ENCODE measurements around the gene RETREG2. TPM values are rescaled to one million over a fixed set of nuclear protein-coding genes. Genes with fewer than 3 reads are reported as not detected.

Gene RETREG2
- total RNA-seq, 1 experiment from 2014 or later, result 69.7 TPM

DNA sequence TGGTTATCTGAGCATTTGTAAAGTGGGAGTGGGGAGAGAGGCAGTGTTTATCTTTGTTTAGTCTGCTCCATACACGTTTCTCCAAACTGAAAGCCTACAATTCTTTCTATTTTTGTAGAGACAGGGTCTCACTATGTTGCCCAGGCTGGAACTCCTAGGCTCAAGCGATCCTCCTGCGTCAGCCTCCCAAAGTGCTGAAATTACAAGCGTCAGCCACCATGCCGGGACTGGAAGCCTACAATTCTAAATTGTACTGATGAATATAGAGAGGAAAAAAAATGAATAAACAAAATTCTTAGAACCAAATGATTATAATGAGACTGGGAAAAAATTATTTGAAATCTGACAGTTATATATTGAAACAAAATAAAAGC is 27.1 kb downstream of the RETREG2 start:
- CTCF ChIA-PET, result no interaction called here
- TF ChIP-seq, protein P1, sequence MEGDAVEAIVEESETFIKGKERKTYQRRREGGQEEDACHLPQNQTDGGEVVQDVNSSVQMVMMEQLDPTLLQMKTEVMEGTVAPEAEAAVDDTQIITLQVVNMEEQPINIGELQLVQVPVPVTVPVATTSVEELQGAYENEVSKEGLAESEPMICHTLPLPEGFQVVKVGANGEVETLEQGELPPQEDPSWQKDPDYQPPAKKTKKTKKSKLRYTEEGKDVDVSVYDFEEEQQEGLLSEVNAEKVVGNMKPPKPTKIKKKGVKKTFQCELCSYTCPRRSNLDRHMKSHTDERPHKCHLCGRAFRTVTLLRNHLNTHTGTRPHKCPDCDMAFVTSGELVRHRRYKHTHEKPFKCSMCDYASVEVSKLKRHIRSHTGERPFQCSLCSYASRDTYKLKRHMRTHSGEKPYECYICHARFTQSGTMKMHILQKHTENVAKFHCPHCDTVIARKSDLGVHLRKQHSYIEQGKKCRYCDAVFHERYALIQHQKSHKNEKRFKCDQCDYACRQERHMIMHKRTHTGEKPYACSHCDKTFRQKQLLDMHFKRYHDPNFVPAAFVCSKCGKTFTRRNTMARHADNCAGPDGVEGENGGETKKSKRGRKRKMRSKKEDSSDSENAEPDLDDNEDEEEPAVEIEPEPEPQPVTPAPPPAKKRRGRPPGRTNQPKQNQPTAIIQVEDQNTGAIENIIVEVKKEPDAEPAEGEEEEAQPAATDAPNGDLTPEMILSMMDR (IDR thresholded peaks at IDR 0.05; ENCODE audit: unreplicated experiment), result no peak
- Mint-ChIP-seq H3K9me3 (ENCODE audit: low read depth, unreplicated experiment) (no peaks in the 10 kb centered on the region), H3K36me3 (ENCODE audit: insufficient read depth, unreplicated experiment) (peaks cover 24% of the 10 kb centered on the region), H3K27me3 (ENCODE audit: unreplicated experiment) (no peaks in the 10 kb centered on the region), H3K4me1 (ENCODE audit: low read depth, unreplicated experiment) (peaks cover 8% of the 10 kb centered on the region), H3K4me3 (ENCODE audit: low read depth, unreplicated experiment) (no peak overlapping the region), H3K27ac (ENCODE audit: unreplicated experiment) (no peak overlapping the region)
- DNase-seq, result no peak
- intact Hi-C loops (cut with micrococcal nuclease; ENCODE audit: unreplicated experiment), result no loop called here
- no TSS peak for BruUV-seq (replicated peaks)

DNA sequence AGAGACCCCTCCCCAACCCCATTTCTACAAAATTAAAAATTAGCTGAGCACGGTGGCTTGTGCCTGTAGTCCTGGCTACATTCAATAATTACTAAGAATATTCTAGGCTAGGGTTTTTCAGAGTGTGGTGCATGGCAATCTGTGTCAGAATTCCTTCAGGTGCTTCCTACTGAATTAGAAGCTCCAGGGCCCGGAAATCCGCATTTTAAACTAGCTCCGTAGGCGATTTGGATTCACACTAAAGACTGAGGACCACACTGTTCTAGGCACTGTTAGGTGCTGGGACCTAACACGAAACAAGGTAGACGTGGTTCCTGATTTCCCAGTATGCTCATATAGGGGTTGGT is 27.9 kb downstream of the RETREG2 start:
- Mint-ChIP-seq H3K4me3 (ENCODE audit: low read depth, unreplicated experiment) (peak overlapping the region; percentile 84), H3K27me3 (ENCODE audit: unreplicated experiment) (no peaks in the 10 kb centered on the region), H3K27ac (ENCODE audit: unreplicated experiment) (peak overlapping the region; percentile 77), H3K4me1 (ENCODE audit: low read depth, unreplicated experiment) (peaks cover 8% of the 10 kb centered on the region), H3K9me3 (ENCODE audit: low read depth, unreplicated experiment) (no peaks in the 10 kb centered on the region), H3K36me3 (ENCODE audit: insufficient read depth, unreplicated experiment) (peaks cover 24% of the 10 kb centered on the region)
- intact Hi-C loops (cut with micrococcal nuclease; ENCODE audit: unreplicated experiment), result no loop called here
- TF ChIP-seq, protein P1 (IDR thresholded peaks at IDR 0.05; ENCODE audit: unreplicated experiment), result no peak
- no peak for DNase-seq
- no TSS peak for BruUV-seq (replicated peaks)
- CTCF ChIA-PET, result interaction anchor here (0.9 to 1.2 kb wide), 2 partner anchors 30 to 48 kb away, joined by 4 to 6 read pairs; partner anchors contain the start of genes CNPPD1 and TUBA4A

DNA sequence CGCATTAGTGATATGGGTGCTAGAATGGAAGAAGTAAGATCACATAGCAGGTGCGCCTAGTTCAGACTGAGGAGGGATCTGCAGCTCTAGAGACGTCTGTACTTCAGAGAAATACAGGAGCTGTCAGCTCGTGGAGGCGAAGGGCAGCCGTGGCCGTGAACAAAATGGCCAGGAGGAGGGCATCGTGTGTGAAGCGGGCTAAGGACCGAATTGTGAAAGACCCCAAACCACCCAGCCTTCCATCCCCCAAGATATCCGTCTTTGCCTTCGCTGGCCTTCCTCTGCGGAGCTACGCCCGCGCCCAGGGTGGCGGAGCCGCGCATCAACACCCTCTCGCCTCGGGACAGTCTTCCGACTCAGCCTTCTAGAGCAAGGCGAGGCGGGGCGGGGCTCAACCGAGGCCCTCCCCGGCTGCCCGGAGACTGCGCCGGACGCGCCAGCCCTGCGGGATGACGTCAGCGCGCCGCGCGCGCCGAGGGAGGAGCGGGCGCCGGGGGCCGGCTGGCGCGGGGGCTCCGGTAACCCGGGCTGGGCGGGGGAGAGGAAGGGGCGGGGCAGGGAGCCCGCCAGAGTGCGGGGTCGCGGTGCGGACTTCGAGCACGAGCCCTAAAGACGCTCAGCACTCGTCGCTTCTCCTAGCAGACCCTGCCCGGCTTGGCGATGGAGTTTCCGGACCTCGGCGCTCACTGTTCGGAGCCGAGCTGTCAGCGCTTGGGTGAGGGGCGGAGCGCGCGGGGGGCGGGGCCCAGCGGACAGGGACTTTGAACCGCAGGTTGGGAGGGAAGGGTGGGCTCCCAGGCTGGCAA is 28.5 kb downstream of the RETREG2 start, which contains the start of gene ZFAND2B:
Gene ZFAND2B (plus strand): TSS at position 455 of the 806 bp plus-strand sequence. CDS start 206 bp downstream, at position 661.
- Mint-ChIP-seq H3K4me3 (ENCODE audit: low read depth, unreplicated experiment) (peak within 1 kb of the TSS; percentile 84), H3K36me3 (ENCODE audit: insufficient read depth, unreplicated experiment) (peaks cover 24% of the 10 kb centered on the region), H3K27ac (ENCODE audit: unreplicated experiment) (peak within 1 kb of the TSS; percentile 77), H3K27me3 (ENCODE audit: unreplicated experiment) (no peaks in the 10 kb centered on the region), H3K9me3 (ENCODE audit: low read depth, unreplicated experiment) (no peaks in the 10 kb centered on the region), H3K4me1 (ENCODE audit: low read depth, unreplicated experiment) (peaks cover 8% of the 10 kb centered on the region)
- intact Hi-C loops (cut with micrococcal nuclease; ENCODE audit: unreplicated experiment), result no loop called here
- DNase-seq, result peak; percentile 97
- CTCF ChIA-PET, result interaction anchor here (0.6 to 1.2 kb wide), 3 partner anchors 11 to 48 kb away, joined by 3 to 6 read pairs (median 4); partner anchors contain the start of genes CNPPD1 and TUBA4A
- BruUV-seq (replicated peaks), result TSS peak; percentile 90
- TF ChIP-seq, protein P1 (IDR thresholded peaks at IDR 0.05; ENCODE audit: unreplicated experiment), result no peak

DNA sequence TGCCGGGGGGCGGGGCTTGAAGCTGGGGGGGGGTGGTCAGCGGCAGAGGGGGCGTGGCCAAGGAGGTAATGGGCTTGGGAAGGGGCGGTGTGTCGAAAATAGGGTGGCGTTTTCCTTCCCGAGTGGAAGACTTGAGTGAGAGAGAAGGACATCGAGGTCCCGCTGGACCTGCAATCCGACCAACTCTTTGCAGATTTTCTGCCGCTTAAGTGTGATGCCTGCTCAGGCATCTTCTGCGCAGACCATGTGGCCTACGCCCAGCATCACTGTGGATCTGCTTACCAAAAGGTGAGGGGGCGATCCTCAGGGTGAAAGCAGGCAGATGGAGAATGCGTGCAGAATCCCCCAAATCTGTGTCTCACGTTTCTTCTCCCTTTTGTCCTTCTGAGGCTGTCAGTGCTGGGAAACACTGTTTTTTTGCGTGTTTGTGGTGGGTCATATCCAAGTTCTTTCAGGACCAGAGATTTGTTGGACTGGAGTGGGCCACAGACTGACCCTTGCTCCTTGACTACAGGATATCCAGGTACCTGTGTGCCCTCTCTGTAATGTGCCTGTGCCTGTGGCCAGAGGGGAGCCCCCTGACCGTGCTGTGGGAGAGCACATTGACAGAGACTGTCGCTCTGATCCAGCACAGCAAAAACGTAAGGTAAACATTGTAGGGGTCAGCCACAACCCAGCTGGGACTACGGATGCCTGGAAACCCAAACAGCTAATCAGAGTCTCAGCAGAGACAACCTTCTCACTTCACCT is 29.2 kb downstream of the RETREG2 start:
- TSS peak; percentile 74 for BruUV-seq (replicated peaks)
- Mint-ChIP-seq H3K27ac (ENCODE audit: unreplicated experiment) (no peak overlapping the region), H3K9me3 (ENCODE audit: low read depth, unreplicated experiment) (no peaks in the 10 kb centered on the region), H3K4me1 (ENCODE audit: low read depth, unreplicated experiment) (peaks cover 8% of the 10 kb centered on the region), H3K36me3 (ENCODE audit: insufficient read depth, unreplicated experiment) (peaks cover 24% of the 10 kb centered on the region), H3K4me3 (ENCODE audit: low read depth, unreplicated experiment) (peak overlapping the region; percentile 84), H3K27me3 (ENCODE audit: unreplicated experiment) (no peaks in the 10 kb centered on the region)
- CTCF ChIA-PET, result interaction anchor here (0.6 kb wide), 1 partner anchor 11 kb away, joined by 3 read pairs; no protein-coding TSS in a partner anchor
- TF ChIP-seq, protein P1 (IDR thresholded peaks at IDR 0.05; ENCODE audit: unreplicated experiment), result no peak
- intact Hi-C loops (cut with micrococcal nuclease; ENCODE audit: unreplicated experiment), result no loop called here
- DNase-seq, result no peak

All from Calu3 (cell line).